Omental fat pad (tissue), 4 donors: ENCODE measurements around the gene PSENEN. TPM values are rescaled to one million over a fixed set of nuclear protein-coding genes. Genes with fewer than 3 reads are reported as not detected.
"Not testable (repeated sequence)": the region's sequence is repeated elsewhere in the genome, so short reads cannot be mapped to it uniquely, and the experiment has no call there.

Experiments used
- ATAC-seq: fragments of 150-250 bp; one replicate; pipeline ENCODE4 v1.9.1; 2016; ENCODE audit warnings: mild to moderate bottlenecking, moderate library complexity; ENCODE audit not compliant: low FRiP score
- DNase-seq: peaks from one replicate; pipeline ENCODE4 v3.0.0-alpha.2; 2019; ENCODE audit warnings: low spot score
- total RNA-seq, 4 donors: library from RNA; depleted of rRNA; stranded (reverse); fragments of >200 nt; gene quantifications; one replicate each; pipeline ENCODE4 v1.1.0, GENCODE V29; 2016
- TF ChIP-seq, protein P1 (sequence below), 3 donors: fragments of 450-650 bp; IDR thresholded peaks; one replicate each; pipeline ENCODE4 v1.5.1; 2016 to 2017; ENCODE audit warnings: antibody characterized with exemption in 3 of 3, mild to moderate bottlenecking in 3 of 3, moderate library complexity in 2 of 3

PSENEN gene
- total RNA-seq, 4 donors from 2014 or later = 28.1 to 58.6 (median 37.9) TPM

DNA sequence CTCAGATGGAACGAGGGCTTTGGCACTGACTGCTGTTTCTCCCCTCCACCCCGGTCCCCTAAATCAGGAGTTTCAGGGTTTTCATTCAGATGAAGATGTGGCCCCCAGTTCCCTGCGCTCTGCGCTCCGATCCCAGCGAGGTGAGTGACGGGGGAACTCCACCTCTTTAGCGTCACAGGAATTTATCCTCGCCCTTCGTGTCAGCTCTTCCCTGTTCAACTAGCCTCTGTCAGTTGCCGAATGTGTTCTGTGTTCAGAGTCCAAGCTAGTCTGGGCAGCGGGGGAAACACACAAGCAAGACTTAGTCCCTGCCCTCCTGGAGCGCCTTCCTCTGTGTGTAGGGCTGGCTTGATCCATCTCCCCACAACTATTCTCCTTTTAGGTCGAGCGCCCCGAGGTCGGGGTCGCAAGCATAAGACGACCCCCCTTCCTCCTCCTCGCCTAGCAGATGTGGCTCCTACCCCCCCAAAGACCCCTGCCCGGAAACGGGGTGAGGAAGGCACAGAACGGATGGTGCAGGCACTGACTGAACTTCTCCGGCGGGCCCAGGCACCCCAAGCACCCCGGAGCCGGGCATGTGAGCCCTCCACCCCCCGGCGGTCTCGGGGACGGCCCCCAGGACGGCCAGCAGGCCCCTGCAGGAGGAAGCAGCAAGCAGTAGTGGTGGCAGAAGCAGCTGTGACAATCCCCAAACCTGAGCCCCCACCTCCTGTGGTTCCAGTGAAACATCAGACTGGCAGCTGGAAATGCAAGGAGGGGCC, 25.9 kb upstream of the PSENEN start:
- TF ChIP-seq, protein P1, sequence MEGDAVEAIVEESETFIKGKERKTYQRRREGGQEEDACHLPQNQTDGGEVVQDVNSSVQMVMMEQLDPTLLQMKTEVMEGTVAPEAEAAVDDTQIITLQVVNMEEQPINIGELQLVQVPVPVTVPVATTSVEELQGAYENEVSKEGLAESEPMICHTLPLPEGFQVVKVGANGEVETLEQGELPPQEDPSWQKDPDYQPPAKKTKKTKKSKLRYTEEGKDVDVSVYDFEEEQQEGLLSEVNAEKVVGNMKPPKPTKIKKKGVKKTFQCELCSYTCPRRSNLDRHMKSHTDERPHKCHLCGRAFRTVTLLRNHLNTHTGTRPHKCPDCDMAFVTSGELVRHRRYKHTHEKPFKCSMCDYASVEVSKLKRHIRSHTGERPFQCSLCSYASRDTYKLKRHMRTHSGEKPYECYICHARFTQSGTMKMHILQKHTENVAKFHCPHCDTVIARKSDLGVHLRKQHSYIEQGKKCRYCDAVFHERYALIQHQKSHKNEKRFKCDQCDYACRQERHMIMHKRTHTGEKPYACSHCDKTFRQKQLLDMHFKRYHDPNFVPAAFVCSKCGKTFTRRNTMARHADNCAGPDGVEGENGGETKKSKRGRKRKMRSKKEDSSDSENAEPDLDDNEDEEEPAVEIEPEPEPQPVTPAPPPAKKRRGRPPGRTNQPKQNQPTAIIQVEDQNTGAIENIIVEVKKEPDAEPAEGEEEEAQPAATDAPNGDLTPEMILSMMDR (IDR thresholded peaks at IDR 0.05) = no peak
- no peak for ATAC-seq
- no peak for DNase-seq

GRCh38 chr19:35720163-35720524, 25.3 kb upstream of the PSENEN start:
- DNase-seq (no peak), ATAC-seq (no peak)
- TF ChIP-seq, protein P1 (IDR thresholded peaks at IDR 0.05) = no peak

GRCh38 chr19:35720648-35721047, 24.8 kb upstream of the PSENEN start:
- no peak for DNase-seq

GRCh38 chr19:35721374-35721773, 24.1 kb upstream of the PSENEN start:
- DNase-seq = no peak
- TF ChIP-seq, protein P1 (IDR thresholded peaks at IDR 0.05) = no peak
- no peak for ATAC-seq

More at GRCh38 chr19:35720648-35721047, 24.8 kb upstream of the PSENEN start:
- ATAC-seq = no peak
- TF ChIP-seq, protein P1 (IDR thresholded peaks at IDR 0.05) = no peak

GRCh38 chr19:35722461-35722860, 23.0 kb upstream of the PSENEN start:
- ATAC-seq = no peak

DNA sequence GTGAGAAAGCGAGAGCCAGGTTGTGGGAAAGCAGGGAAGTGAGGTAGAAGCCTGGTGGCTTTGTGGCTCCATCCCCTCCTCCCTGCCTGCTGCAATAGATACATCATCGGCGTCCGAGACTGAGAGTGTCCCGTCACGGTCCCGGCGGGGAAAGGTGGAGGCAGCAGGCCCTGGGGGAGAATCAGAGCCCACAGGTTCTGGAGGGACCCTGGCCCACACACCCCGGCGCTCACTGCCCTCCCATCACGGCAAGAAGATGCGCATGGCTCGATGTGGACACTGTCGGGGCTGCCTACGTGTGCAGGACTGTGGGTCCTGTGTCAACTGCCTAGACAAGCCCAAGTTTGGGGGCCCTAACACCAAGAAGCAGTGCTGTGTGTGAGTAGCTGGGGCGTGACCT, 22.6 kb upstream of the PSENEN start:
- TF ChIP-seq, protein P1 (IDR thresholded peaks at IDR 0.05) = no peak
- ATAC-seq (no peak), DNase-seq (no peak)

More at GRCh38 chr19:35722461-35722860, 23.0 kb upstream of the PSENEN start:
- TF ChIP-seq, protein P1 (IDR thresholded peaks at IDR 0.05) = no peak
- DNase-seq = no peak

DNA sequence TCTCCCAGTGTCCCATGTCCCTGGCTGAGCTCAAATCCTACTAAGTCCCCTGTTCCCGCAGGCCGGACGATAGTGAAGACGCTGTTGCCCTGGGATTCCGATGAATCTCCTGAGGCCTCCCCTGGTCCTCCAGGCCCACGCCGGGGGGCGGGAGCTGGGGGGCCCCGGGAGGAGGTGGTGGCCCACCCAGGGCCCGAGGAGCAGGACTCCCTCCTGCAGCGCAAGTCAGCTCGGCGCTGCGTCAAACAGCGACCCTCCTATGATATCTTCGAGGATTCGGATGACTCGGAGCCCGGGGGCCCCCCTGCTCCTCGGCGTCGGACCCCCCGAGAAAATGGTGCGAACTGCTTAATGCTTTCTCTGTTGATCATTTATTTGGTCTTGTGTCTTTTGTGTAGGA, 21.8 kb upstream of the PSENEN start:
- TF ChIP-seq, protein P1 (IDR thresholded peaks at IDR 0.05) = no peak
- ATAC-seq = no peak
- DNase-seq = no peak

DNA sequence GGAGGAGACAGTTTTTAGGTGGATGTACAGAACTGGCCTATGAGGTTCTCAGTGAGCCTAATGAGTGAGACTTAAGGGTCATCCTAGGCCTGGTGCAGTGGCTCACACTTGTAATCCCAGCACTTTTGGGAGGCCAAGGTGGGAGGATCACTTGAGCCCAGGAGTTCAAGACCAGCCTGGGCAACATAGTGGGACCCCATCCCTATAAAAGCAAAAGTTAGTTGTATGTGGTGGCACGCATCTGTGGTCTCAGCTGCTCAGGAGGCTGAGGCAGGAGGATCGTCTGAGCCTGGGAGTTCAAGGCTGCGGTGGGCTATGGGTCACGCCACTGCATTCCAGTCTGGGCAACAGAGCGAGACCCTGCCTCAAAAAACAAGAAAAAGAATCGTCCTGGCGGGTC, 21.3 kb upstream of the PSENEN start:
- not testable (repeated sequence) for DNase-seq, ATAC-seq
